ENCODE measurements around the gene PYGB.

Gene PYGB

GRCh38 chr20:25215521-25215920 lies 32.4 kb upstream of the PYGB start:
- no peak for DNase-seq (ENCODE audit: low read depth in 2 of 2, low spot score in 1 of 2)

- no peak for DNase-seq (ENCODE audit: low read depth in 2 of 2, low spot score in 1 of 2)
These were observed 31.5 kb upstream of the PYGB start for GRCh38 chr20:25216199-25216945.

GRCh38 chr20:25217161-25218108 lies 30.4 kb upstream of the PYGB start:
- no peak for DNase-seq (ENCODE audit: low read depth in 2 of 2, low spot score in 1 of 2)

- DNase-seq (ENCODE audit: low read depth in 2 of 2, low spot score in 1 of 2), result no peak
These were observed 29.8 kb upstream of the PYGB start for GRCh38 chr20:25218109-25218486.

GRCh38 chr20:25218492-25218891 lies 29.4 kb upstream of the PYGB start:
- DNase-seq (ENCODE audit: low read depth in 2 of 2, low spot score in 1 of 2), result no peak

- no peak for DNase-seq (ENCODE audit: low read depth in 2 of 2, low spot score in 1 of 2)
These were observed 28.5 kb upstream of the PYGB start for GRCh38 chr20:25219365-25219764.

GRCh38 chr20:25220021-25220730 lies 27.7 kb upstream of the PYGB start:
- no peak for DNase-seq (ENCODE audit: low read depth in 2 of 2, low spot score in 1 of 2)

GRCh38 chr20:25220810-25221591 lies 26.9 kb upstream of the PYGB start:
- no peak for DNase-seq (ENCODE audit: low read depth in 2 of 2, low spot score in 1 of 2)

GRCh38 chr20:25221592-25222460 lies 26.1 kb upstream of the PYGB start:
- no peak for DNase-seq (ENCODE audit: low read depth in 2 of 2, low spot score in 1 of 2)

- no peak for DNase-seq (ENCODE audit: low read depth in 2 of 2, low spot score in 1 of 2)
These were observed 25.3 kb upstream of the PYGB start for GRCh38 chr20:25222461-25223178.

GRCh38 chr20:25223179-25223661 lies 24.7 kb upstream of the PYGB start:
- DNase-seq (ENCODE audit: low read depth in 2 of 2, low spot score in 1 of 2), result no peak

- no peak for DNase-seq (ENCODE audit: low read depth in 2 of 2, low spot score in 1 of 2)
These were observed 23.8 kb upstream of the PYGB start for GRCh38 chr20:25223765-25224720.

GRCh38 chr20:25224941-25225340 lies 22.9 kb upstream of the PYGB start:
- DNase-seq (ENCODE audit: low read depth in 2 of 2, low spot score in 1 of 2), result no peak

- DNase-seq (ENCODE audit: low read depth in 2 of 2, low spot score in 1 of 2), result no peak
These were observed 22.0 kb upstream of the PYGB start for GRCh38 chr20:25225642-25226432.

- no peak for DNase-seq (ENCODE audit: low read depth in 2 of 2, low spot score in 1 of 2)
These were observed 21.2 kb upstream of the PYGB start for GRCh38 chr20:25226433-25227316.

- no peak for DNase-seq (ENCODE audit: low read depth in 2 of 2, low spot score in 1 of 2)
These were observed 20.5 kb upstream of the PYGB start for GRCh38 chr20:25227317-25227831.
